HG03520 (cell line): Measurements from ENCODE around the gene ENOX1.
"Not testable (repeated sequence)": the region's sequence is repeated elsewhere in the genome, so short reads cannot be mapped to it uniquely, and the experiment has no call there.

Experiments used
- ATAC-seq: cut with Tn5 transposase; IDR thresholded peaks from one replicate; pipeline ENCODE4 v1.9.1; 2021; ENCODE audit warnings: mild to moderate bottlenecking, moderate library complexity; ENCODE audit not compliant: unreplicated experiment

The ENOX1 gene

DNA sequence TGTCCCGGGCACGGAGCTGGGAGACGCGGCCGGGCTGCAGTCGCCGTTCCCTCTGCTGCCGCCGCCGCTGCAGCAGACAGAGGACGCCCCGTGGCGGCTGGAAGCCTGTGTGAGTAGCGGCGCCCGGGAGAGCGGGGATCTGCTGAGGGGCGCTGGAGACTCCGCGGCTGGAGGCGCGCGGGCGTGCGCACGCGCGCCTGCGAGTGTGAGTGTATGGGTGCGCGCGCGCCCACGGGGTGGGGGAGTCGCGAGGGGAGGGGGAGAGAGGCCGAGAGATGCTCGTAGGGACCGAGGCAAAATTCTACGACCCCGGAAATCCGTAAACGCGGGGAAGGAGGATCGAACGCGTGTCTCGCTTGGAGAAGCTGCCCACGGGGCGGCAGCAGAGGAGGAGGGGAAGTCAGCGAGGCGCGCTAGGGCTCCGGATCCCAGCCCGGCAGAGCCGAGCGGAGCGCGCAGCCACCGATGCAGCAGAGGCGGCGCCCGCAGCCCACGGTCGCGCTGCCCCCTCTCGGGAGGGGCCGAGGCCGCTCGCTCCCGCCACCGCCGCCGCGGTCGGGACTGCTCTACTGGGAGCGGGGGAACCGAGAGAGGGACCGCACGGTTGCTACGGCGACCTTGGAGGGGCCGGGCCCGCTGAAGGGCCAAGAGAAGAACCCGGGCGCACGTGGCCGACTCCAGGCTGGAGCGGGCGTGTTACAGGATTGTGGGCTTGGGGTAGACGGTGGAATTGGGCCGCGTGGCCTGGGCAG, at the start of gene ENOX1:
Gene ENOX1 (minus strand): TSS at position 207 of the 752 bp plus-strand sequence.
- ATAC-seq = no peak

DNA sequence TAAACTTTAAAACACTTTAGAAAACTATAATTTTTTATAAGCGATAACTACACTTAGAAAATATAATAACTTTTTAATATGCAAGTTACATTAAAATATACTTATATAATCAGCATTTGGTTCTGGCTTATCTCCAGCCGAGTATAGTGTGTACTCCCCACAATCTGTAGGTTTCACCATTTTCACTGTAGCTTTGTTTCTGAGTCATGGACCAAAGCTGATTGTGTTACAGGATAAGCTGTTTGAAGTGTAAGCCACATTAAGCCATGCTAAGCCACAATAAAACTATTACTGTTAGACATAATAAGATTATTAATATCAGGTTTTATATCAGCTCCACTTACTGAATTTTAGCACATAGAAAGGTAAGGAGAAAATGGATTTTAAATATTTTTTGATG, 48.9 kb upstream of the ENOX1 start:
- ATAC-seq = no peak

DNA sequence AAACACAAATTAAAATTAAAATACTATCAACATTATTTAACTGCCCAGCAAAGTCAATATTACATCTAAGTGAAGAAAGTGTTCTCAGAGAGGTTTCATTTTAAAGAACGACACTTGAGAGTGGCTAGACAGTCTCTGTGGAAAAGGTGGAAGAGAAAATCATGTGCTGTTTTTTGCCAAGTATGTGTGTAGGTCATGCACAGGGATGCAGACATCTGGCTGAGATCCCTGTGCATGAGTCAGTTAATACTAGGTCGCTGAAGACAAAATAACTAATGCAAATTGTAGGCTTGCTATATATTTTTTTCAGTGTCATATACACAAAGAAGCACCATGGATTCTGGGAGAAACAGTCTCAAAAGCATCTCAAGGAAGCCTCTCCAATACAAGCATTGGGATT, 44.3 kb upstream of the ENOX1 start:
- ATAC-seq = no peak

DNA sequence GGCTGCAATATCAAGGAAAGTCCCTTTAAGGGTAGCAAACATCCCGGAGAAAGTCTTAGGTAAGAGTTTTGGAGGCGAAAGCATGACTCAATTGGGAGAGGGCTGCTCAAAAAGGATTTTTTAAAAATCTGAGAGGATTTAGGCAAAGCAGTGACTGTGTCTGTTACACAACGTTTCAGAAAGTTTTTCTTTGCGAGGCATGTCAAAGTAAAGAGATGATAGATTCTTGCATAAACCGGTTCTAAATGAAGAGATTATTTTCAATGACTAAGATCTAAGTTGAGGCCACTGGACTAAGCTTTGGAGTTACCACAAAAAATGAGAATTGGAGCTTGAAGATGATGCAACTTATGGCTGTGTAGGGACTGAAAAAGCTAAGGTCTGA, 43.7 kb upstream of the ENOX1 start:
- no peak for ATAC-seq

DNA sequence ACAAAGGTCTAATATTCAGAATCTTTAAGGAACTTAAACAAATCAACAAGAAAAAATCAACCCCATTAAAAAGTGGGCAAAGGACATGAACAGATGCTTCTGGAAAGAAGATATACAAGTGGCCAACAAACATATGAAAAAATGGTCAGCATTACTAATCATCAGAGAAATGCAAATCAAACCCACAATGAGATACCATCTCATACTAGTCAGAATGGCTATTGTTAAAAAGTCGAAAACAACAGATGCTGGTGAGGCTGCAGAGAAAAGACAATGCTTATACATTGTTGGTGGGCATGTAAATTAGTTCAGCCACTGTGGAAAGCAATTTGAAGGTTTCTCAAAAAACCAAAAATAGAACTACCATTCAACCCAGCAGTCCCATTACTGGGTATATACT, 37.9 kb upstream of the ENOX1 start:
- ATAC-seq = not testable (repeated sequence)

DNA sequence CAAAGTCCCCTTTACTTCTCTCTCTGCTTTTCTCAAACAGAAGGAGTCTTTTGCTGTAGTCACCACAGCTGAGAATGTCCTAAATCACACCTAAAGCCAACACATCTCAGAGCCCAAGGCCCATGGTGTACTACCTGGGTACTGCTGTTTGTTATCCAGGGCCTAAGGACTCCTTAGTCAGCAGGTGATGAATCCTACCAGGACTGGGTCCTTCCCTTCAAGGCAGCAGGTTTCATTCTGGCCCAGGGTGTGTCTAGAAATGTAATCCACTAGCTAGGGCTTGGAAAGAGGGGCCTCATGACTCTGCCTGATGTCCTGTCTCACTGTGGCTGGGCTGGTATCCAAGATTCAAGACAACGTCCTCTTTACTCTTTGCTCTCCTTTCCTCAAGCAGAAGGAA, 36.2 kb upstream of the ENOX1 start:
- no peak for ATAC-seq

DNA sequence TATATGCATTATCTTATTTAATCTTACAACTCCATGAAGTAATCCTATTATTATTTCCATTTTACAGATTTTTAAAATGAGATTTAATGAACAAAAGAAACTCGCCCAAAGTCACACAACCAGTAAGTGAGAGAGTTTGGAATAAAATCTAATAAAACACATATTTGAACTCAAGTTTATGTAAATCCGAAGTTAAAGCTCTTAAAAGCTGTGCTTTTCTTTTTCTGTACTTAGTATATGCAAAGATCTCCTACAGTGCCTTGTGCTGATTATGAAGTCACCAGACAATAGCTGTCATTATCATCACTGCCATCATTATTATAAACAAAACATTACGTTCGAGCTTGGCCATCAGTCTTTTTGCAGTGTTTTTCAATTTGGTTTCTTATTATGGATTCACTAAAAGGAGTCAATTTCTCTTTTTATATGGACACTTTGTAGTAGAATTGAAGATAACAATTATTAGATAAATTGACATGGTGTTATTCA, 29.7 kb upstream of the ENOX1 start:
- ATAC-seq = no peak

DNA sequence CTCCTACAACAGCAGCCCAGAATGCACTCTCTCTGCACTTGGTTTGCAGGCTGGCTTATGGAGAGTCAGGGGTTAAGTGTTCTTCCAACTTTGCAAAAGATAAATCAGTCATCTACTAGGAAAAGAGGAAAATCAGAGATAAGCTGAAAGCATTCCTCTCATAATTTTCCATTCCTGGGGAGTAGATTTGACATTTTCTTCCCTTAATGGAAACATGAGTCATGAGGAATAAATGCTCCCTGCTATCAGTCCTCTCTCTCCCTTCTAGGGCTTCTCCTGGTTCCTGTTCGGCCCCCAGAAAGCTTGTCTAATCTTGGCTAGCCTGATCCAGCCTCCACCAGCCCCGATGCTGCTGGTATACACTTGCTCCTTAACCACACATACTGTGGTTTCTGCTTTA, 28.4 kb upstream of the ENOX1 start:
- no peak for ATAC-seq

DNA sequence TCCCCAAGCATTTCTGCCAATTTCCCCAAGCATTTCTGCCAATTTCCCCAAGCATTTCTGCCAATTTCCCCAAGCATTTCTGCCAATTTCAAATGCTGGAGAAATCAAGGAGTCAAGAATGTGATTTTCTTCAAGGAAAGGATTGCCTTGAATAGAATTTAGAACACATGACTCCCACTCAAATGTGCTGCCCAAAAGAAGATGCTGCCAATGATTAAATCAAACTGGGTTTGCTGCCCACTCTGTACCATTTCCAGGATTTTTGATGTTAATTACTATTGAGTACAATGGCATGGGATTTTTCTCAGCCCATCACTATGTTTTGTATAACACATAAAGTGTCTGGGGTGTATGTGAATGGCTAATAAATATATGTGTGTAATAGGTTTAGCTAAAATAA, 21.9 kb upstream of the ENOX1 start:
- ATAC-seq = no peak

DNA sequence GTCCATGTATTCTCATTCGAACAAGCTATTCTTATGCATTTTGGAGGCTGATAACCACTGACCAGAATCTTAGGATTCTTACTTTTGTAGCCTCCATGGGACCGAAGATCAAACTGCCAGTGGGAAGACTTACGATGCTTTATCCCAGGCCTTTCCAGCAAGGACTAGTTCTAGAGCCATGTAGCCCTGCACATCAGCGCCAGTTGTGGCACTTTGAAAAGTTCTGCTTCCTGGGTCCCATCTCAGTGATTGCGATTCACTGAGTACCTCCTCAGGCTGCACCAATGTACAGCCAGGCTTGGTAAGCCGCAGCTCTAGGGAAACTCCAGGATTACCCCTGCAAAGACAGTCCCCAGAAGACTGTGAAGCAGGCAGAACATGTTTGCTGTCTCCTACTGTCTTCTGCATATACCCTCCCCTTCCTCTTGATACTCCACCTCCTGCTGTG, 18.9 kb upstream of the ENOX1 start:
- ATAC-seq = no peak

DNA sequence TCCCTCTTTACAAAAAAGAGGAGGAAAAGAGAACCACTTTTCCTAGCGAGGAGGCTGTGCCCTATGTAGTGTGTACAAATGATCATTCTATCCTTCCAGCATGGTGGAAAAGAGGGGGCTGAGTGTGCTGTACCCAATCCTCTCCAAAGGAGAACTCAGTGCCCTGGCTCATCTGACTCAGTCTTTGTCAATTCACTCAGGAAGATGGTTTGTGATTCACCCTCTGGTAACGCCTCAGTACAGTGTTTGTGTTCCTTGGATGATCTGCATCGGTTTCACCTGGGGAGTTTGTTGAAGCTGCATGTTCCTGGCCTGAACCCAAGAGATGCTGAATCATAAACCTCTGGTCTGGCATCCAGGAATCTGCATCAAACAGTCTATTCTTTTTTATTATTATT, 18.3 kb upstream of the ENOX1 start:
- ATAC-seq = no peak

DNA sequence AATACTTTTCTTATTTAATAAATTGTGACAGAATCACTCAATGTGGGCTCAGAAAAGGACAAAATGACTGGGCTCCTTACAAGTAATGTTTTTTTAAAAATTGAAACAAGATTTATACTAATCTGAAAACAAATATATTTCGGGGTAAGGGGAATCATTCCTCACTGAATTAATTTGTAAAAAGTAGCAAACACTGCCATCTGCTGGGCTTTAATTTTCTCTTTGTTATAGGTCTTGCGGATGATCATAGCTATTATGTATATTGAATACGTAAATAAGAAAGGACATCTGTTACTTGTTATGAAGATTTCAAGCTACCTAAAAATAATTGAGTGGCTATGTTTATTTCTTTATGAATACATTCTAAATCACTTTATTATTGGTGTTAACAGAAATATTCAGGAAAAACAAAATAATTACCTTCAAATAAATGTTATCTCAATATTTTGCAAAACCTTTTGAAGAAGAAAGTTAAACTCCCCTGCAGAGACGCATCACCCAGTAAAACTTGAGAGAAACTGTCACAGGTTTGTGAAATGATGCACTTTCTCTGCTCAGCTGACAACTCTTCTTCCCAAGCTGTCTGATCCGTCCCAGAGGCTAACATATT, 17.8 kb upstream of the ENOX1 start:
- ATAC-seq = no peak

DNA sequence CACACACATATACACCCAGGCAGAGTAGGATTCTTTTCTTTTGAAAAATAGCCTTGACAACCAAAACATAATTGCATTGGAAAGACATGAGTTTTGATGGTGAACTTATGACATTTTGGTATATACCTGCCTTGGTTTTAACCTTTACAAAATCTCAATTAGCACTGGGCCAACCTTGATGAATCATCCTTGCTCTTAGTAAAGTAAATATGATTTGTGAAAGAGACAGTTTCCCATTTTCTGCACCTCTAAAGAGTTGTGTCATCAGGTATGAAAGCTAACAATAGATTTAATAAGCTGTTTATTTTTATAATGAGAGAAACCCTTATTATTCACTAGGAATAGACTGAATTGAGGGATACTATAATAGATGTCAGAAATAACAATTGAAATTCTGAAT, 15.7 kb upstream of the ENOX1 start:
- no peak for ATAC-seq

DNA sequence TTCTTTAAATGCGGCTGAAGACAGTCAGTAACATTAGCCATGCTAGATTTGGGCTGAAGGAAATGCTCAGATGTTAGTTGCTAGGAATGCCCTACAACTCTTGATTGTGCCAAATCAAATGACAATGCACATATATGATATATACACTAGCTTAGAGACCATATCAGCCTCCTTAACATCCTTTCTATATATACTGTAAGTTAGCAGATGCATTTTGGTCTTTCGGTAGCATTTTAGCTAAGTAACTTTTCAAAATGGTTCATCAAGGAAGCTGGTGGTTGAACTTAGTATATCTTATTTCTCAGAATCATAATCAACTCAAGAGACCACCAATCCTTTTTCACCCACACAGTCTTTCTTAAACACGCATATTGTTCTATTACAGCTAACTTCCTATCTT, 14.1 kb upstream of the ENOX1 start:
- no peak for ATAC-seq

DNA sequence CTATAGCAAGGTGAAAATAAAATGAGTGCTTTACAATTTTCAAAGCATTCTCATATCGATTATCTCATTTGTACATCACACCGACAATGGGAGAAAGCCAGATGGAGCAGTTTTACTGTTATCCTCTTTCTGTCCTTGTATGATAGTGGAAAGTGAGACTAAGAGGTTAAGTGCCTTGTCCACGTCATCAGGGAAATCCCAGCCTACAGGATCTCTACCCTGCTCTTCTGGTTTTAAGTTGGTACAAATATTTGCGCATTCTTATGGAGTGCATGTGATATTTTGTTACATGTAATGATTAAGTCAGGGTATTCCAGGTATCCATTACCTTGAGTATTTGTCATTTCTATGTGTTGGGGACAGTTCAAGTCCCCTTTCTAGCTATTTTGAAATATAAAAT, 12.4 kb upstream of the ENOX1 start:
- ATAC-seq = no peak

DNA sequence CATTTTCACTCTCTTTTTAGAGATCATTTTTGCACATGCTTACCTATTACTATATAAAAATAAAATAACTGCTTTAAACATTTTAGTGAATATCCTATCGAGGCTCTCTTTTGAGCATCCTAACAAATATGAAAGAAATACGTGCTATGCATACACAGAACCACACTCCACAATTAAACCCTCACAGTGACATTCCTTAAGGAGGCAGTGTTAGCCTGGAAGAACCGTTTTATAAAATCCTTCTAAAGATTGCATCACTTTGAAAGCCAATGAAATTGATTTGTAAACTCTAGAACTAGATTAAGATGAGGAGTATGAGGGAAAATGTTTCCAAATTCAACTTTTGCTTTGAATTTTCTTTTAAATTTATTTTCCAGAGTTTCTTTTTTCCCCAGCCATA, 11.1 kb upstream of the ENOX1 start:
- no peak for ATAC-seq

DNA sequence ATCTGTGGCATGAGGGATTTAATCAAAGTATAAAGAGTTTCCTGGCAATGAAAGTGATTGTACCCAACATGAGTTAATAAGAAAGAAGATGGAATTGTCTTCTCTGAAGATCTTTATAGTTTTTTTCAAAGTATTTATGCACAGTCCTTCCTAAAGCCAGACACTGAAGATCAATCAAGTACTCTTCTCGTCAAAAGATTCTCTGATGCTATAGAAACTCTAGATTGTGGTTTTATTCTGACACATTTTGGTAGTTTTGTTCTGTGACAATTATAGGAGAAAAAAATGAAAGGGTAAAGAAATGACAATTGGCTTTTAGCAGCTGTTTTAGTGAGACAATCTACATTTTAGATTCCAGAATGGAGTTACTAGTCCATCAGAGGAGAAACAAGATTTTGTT, 10.4 kb upstream of the ENOX1 start:
- no peak for ATAC-seq

DNA sequence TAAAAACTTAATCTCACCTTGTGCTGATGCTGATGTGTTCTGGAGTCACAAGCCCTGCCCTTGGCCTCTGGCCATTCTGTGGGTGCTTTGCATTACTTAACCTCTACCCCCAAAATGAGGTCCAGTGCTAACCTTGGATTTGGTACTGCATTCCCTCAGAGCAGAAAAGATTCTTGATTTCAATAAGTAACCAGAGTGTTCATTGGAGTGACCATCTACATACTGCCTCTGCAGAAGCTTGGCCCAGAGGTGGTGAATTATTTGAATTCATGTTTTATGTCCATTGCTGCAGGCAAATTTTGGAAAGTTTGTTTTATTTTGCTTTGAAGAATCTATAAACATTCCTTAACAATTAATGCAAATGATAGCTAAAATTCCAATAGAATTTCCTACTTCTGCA, 7.6 kb upstream of the ENOX1 start:
- no peak for ATAC-seq

DNA sequence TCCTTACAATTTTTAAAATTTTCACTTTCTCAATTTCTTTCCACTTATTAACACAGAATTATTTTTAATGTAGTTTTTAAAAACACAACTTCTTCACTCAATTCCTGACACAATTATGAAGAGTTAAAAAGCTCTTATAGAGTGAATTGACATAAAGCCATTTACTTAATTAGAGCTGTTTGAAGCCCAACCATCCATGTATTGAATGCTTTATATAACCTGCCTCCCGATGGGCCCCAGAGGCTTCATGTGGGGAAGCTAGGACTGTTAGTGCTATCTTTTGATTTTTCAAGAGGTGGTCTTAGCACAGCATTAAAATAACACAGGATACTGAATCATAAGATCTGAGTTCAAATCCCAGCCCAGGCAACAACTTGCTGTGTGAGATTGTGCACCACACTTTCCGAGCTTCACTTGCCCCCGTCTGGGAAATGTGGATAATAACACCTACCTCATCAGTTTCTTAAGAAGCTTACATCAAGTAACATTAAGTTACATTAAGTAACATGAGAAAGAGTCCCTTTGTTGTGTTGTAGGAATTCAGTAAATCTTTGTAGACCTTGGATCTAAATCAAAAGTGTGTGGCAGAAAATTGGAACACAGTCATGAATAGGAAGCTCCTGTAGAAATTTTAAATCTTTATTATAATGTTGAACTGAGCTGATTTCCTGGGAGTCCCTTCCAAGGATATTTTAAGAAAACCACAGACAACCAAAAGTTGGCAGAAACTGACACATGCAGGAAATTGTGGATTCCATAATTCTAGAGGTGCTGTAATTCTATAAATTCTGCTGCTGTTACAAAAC, 5.5 kb upstream of the ENOX1 start:
- ATAC-seq = no peak

DNA sequence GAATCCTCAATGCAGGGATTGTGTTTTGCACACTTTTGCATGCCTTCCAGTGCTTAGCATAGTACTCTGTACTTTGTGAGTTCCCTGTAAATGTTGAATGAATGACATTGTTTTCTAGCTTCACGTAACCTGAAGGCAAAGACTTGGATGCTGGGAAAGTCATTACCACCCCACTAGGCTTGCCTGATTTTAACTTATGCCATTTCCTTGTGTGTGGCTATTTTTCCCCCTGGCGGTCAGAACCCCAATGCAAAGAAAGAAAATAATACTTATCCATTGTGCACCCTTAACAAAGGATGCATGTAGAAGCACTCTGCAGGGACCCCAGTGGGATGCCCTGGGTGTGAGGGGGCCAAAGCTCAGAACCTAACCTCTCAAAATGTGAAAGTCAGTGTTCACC, 1.2 kb upstream of the ENOX1 start:
- ATAC-seq = no peak

DNA sequence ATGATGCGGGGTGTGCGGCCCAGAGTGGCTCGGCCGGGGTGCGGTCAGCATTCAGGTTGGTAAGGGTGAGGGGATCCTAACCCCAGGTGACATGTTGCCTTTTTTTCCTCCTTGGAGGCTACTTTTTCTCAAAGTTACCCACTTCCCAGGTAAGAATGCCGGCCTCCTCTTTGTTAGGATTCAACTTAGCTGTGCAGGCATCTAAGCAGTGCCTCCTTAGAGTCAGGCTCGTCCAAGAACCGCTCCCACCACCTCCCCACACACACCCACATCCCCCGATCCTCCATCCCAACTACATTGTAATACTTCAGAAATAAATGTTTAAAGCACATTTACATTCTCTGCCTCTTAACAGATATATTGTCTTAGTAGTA, 733 bp upstream of the ENOX1 start:
- ATAC-seq = no peak

DNA sequence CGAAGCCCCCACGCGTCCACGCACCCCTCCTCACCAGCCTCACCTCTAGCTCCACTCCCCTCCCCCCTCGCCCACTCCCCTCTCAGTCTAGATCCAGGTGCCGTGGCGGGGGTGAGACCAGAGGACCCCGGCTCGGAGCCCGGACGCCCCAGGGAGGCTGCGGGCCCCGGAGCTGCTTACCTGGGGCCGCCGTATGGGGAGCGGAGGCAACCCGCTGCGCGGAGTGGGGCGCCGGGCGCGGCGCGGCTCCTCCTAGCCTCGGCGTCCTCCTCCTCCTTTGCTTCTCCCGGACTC, 353 bp downstream of the ENOX1 start:
- no peak for ATAC-seq
